KMS-11 (cell line): ENCODE data around the gene HP.

Source experiments
- H2AFZ ChIP-seq: fragments of 200-600 bp; sonication (generic); 2 replicates; pipeline ENCODE4 v1.6.1; 2016; ENCODE audit warnings: antibody characterized with exemption, mixed run types, low read depth
- H3K27ac ChIP-seq: fragments of 200-600 bp; sonication (generic); 2 replicates; pipeline ENCODE4 v1.6.1; 2016; ENCODE audit warnings: mild to moderate bottlenecking, mixed run types
- H3K27me3 ChIP-seq: fragments of 200-600 bp; sonication (generic); 2 replicates; pipeline ENCODE4 v1.6.1; 2017; ENCODE audit warnings: mild to moderate bottlenecking, low read depth, mixed run types, moderate library complexity; ENCODE audit not compliant: insufficient read depth
- H3K36me3 ChIP-seq: fragments of 200-600 bp; sonication (generic); 2 replicates; pipeline ENCODE4 v1.6.1; 2017; ENCODE audit warnings: mild to moderate bottlenecking, mixed run types; ENCODE audit not compliant: insufficient read depth
- H3K4me1 ChIP-seq: fragments of 200-600 bp; sonication (generic); 2 replicates; pipeline ENCODE4 v1.6.1; 2016; ENCODE audit warnings: mild to moderate bottlenecking, low read depth, mixed run types; ENCODE audit not compliant: poor library complexity, severe bottlenecking
- H3K4me2 ChIP-seq: fragments of 200-600 bp; sonication (generic); 2 replicates; pipeline ENCODE4 v1.7.0; 2016; ENCODE audit warnings: mild to moderate bottlenecking, mixed run types
- H3K4me3 ChIP-seq: fragments of 200-600 bp; sonication (generic); IDR thresholded peaks from 2 replicates; pipeline ENCODE4 v1.6.1; 2017; ENCODE audit warnings: low read depth, low read length, mixed read lengths; ENCODE audit not compliant: insufficient read depth
- H3K79me2 ChIP-seq: fragments of 200-600 bp; sonication (generic); 2 replicates; pipeline ENCODE4 v1.6.1; 2016; ENCODE audit warnings: low read depth, mixed run types; ENCODE audit not compliant: insufficient read depth
- H3K9ac ChIP-seq: fragments of 200-600 bp; sonication (generic); 2 replicates; pipeline ENCODE4 v1.6.1; 2016; ENCODE audit warnings: mild to moderate bottlenecking, mixed run types
- H4K20me1 ChIP-seq: fragments of 200-600 bp; sonication (generic); 2 replicates; pipeline ENCODE4 v1.6.1; 2016; ENCODE audit warnings: mild to moderate bottlenecking, mixed run types; ENCODE audit not compliant: insufficient read depth
- TF ChIP-seq, protein P1 (sequence below): fragments of 200-600 bp; sonication (generic); conservative IDR thresholded peaks from 2 replicates; pipeline ENCODE4 v1.6.1; 2017; ENCODE audit warnings: low read depth, mild to moderate bottlenecking, antibody characterized with exemption, low read length, moderate library complexity, mixed read lengths

The HP gene

DNA sequence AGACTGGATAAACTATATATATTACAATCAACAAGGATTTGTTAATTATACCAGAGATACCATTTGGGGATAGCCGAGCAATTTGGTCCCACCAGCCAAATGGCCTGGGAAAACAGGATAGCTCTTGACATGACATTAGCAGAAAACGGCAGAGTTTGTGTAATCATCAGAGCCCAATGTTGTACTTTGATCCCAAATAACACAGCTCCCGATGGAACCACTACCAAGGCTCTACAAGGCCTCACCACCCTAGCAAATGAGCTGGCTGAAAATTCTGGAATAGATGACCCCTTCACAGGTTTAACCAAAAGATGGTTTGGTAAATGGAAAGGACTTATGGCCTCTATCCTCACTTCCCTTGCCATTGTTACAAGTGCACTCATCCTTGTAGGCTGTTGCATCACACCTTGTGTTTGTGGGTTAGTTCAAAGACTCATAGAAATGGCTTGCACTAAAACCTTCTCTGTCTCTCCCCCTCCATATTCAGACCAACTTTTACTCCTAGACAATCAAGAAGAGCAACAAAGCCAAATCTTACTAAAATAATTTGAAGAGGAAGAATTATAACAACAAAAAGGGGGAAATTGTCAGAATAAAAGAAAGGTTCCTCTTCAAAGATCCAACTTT lies 29.6 kb downstream of the HP start:
- no peaks in the 10 kb centered on the region for H4K20me1 ChIP-seq
- H3K4me1 ChIP-seq, result no peaks in the 10 kb centered on the region
- H2AFZ ChIP-seq, result no peak overlapping the region
- TF ChIP-seq, protein P1, sequence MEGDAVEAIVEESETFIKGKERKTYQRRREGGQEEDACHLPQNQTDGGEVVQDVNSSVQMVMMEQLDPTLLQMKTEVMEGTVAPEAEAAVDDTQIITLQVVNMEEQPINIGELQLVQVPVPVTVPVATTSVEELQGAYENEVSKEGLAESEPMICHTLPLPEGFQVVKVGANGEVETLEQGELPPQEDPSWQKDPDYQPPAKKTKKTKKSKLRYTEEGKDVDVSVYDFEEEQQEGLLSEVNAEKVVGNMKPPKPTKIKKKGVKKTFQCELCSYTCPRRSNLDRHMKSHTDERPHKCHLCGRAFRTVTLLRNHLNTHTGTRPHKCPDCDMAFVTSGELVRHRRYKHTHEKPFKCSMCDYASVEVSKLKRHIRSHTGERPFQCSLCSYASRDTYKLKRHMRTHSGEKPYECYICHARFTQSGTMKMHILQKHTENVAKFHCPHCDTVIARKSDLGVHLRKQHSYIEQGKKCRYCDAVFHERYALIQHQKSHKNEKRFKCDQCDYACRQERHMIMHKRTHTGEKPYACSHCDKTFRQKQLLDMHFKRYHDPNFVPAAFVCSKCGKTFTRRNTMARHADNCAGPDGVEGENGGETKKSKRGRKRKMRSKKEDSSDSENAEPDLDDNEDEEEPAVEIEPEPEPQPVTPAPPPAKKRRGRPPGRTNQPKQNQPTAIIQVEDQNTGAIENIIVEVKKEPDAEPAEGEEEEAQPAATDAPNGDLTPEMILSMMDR, result no peak
- no peak overlapping the region for H3K9ac ChIP-seq
- no peak overlapping the region for H3K4me3 ChIP-seq
- H3K27me3 ChIP-seq, result no peaks in the 10 kb centered on the region
- peaks cover 10% of the 10 kb centered on the region; the same call in 1 of the 2 replicates for H3K36me3 ChIP-seq
- no peaks in the 10 kb centered on the region for H3K79me2 ChIP-seq
- no peak overlapping the region for H3K4me2 ChIP-seq
- H3K27ac ChIP-seq, result no peak overlapping the region

DNA sequence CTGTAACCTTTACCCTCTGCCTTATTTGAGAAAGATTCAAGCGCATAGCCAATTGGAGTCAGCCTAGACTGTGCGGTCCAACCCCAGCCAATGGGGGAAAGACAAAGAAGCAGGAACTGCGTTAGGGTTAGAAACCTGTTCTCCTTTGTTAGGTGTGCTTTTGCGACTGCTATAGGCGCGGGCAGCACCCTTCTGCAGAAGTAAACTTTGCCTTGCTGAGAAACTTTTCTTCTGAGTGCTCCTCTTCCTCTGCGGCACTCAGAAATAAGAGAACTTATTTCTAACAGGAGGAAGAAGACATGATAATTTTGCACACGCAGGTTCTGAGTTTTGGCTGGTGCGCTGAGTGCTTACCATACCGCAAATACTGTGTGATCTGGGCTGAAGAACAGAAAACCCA lies 30.1 kb downstream of the HP start:
- Histone ChIP-seq H3K4me3 (no peak overlapping the region), H3K79me2 (no peaks in the 10 kb centered on the region), H2AFZ (no peak overlapping the region), H4K20me1 (no peaks in the 10 kb centered on the region), H3K27me3 (no peaks in the 10 kb centered on the region), H3K9ac (no peak overlapping the region), H3K4me1 (no peaks in the 10 kb centered on the region), H3K27ac (no peak overlapping the region), H3K36me3 (peaks cover 10% of the 10 kb centered on the region; the same call in 1 of the 2 replicates), H3K4me2 (no peak overlapping the region)
- TF ChIP-seq, protein P1, result no peak

DNA sequence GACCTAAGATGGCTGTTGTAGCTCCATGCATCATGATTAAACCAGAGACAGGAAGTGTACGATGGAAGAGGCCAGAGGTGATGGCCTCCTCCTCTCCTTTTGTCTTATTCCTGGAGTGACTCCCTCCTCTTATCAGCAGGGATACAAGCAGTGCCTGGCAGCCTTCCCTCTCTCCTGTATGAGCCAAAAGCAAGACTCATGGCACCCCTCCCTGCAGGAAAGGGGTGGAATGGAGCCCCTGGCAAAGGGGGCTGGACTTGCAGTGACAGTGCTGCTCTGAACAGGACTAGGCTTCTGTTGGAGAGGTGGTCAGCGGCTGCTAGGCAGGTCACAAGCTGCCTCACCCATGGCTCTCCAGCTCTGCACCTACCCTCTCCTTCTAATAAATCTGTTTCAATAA lies 30.7 kb downstream of the HP start:
- no peaks in the 10 kb centered on the region for H3K79me2 ChIP-seq
- H2AFZ ChIP-seq, result no peak overlapping the region
- H3K27me3 ChIP-seq, result no peaks in the 10 kb centered on the region
- H3K4me3 ChIP-seq, result no peak overlapping the region
- no peaks in the 10 kb centered on the region for H3K4me1 ChIP-seq
- no peaks in the 10 kb centered on the region for H4K20me1 ChIP-seq
- H3K9ac ChIP-seq, result no peak overlapping the region
- no peak overlapping the region for H3K4me2 ChIP-seq
- TF ChIP-seq, protein P1, result no peak
- H3K36me3 ChIP-seq, result peaks cover 10% of the 10 kb centered on the region; the same call in 1 of the 2 replicates
- no peak overlapping the region for H3K27ac ChIP-seq

DNA sequence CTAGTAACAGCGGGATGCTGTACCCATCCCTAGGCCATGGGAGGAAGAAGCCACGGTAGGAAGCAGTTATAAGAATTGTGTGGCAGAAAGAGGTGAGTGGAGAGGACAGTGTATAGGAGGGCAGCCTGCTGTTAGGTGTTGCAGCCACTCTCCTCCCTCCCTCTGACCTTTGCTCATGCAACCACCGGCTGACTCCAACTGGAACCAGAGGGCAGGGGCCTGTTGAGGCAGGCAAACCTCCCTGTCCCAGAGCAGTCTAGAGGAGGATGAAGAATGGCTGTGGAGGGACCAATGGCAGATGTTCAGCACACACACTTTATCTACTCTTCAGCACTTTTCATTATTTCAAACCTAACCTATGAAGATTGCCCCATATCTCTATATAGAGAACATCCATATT lies 36.9 kb downstream of the HP start:
- H3K27ac ChIP-seq, result no peak overlapping the region
- H3K4me2 ChIP-seq, result peak overlapping the region; percentile 100; the same call in 1 of the 2 replicates
- peaks cover 21% of the 10 kb centered on the region for H3K4me1 ChIP-seq
- no peaks in the 10 kb centered on the region for H4K20me1 ChIP-seq
- no peak overlapping the region for H3K4me3 ChIP-seq
- H2AFZ ChIP-seq, result no peak overlapping the region
- H3K9ac ChIP-seq, result no peak overlapping the region
- peaks cover 54% of the 10 kb centered on the region for H3K79me2 ChIP-seq
- H3K36me3 ChIP-seq, result peaks cover 9% of the 10 kb centered on the region; the same call in 1 of the 2 replicates
- H3K27me3 ChIP-seq, result no peaks in the 10 kb centered on the region
- TF ChIP-seq, protein P1, result no peak
